ENCODE measurements around the gene SCAMP4.

GRCh38 chr19:1936430-1936829 lies 31.2 kb downstream of the SCAMP4 start:
- TF ChIP-seq CTCF (IDR thresholded peaks at IDR 0.05; ENCODE audit: poor library complexity) (no peak), EZH2phosphoT487 (IDR thresholded peaks at IDR 0.05; ENCODE audit: low read depth, severe bottlenecking, unreplicated experiment) (no peak), EZH2 (IDR thresholded peaks at IDR 0.05; ENCODE audit: borderline replicate concordance) (no peak)

Measured in hepatocyte (in vitro differentiated cells).